HEK293 (cell line): ENCODE data around the gene TECPR2.

Source experiments
- HOXA7 ChIP-seq: sonication (generic); formaldehyde crosslinking; IDR thresholded peaks from 2 replicates; pipeline ENCODE4 v1.8.1; 2022; ENCODE audit warnings: missing genetic modification reagents, borderline replicate concordance
- MZF1 ChIP-seq: fragments of 450-650 bp; formaldehyde crosslinking; IDR thresholded peaks from 2 replicates; pipeline ENCODE4 v1.5.1; 2017; ENCODE audit warnings: missing biosample characterization, missing genetic modification characterization, borderline replicate concordance
- REPIN1 ChIP-seq: fragments of 450-650 bp; formaldehyde crosslinking; IDR thresholded peaks from 2 replicates; pipeline ENCODE4 v1.5.1; 2017; ENCODE audit warnings: missing biosample characterization, missing genetic modification characterization, low read depth
- SETDB1 ChIP-seq: IDR thresholded peaks from one replicate; pipeline ENCODE4 v1.6.1; 2017; ENCODE audit warnings: mild to moderate bottlenecking, low read length, moderate library complexity, mixed read lengths; ENCODE audit not compliant: insufficient read length
- SP3 ChIP-seq: fragments of 450-650 bp; formaldehyde crosslinking; IDR thresholded peaks from 2 replicates; pipeline ENCODE4 v1.5.1; 2016; ENCODE audit warnings: missing biosample characterization, missing genetic modification characterization
- TSHZ1 ChIP-seq: fragments of 450-650 bp; formaldehyde crosslinking; IDR thresholded peaks from 2 replicates; pipeline ENCODE4 v1.5.1; 2016; ENCODE audit warnings: missing biosample characterization, missing genetic modification characterization, borderline replicate concordance
- YY1 ChIP-seq: fragments of 450-650 bp; formaldehyde crosslinking; IDR thresholded peaks from 2 replicates; pipeline ENCODE4 v1.5.1; 2018; ENCODE audit warnings: missing biosample characterization, missing genetic modification characterization
- ZEB2 ChIP-seq: fragments of 450-650 bp; formaldehyde crosslinking; IDR thresholded peaks from 2 replicates; pipeline ENCODE4 v1.5.1; 2016; ENCODE audit warnings: missing biosample characterization, missing genetic modification characterization
- ZNF146 ChIP-seq: fragments of 450-650 bp; formaldehyde crosslinking; IDR thresholded peaks from 2 replicates; pipeline ENCODE4 v1.5.1; 2016; ENCODE audit warnings: missing biosample characterization, missing genetic modification characterization
- ZNF19 ChIP-seq: fragments of 450-650 bp; formaldehyde crosslinking; IDR thresholded peaks from 2 replicates; pipeline ENCODE4; 2016; ENCODE audit warnings: missing biosample characterization, missing genetic modification characterization, low read depth
- ZNF211 ChIP-seq: fragments of 450-650 bp; formaldehyde crosslinking; IDR thresholded peaks from 2 replicates; pipeline ENCODE4 v1.5.1; 2016; ENCODE audit warnings: low read depth, missing biosample characterization, missing genetic modification characterization
- ZNF24 ChIP-seq: fragments of 450-650 bp; formaldehyde crosslinking; IDR thresholded peaks from 2 replicates; pipeline ENCODE4 v1.5.1; 2016; ENCODE audit warnings: missing biosample characterization, missing genetic modification characterization
- ZNF248 ChIP-seq: fragments of 450-650 bp; formaldehyde crosslinking; IDR thresholded peaks from 2 replicates; pipeline ENCODE4 v1.5.1; 2017; ENCODE audit warnings: missing biosample characterization, missing genetic modification characterization
- ZNF292 ChIP-seq: fragments of 450-650 bp; formaldehyde crosslinking; IDR thresholded peaks from 2 replicates; pipeline ENCODE4 v1.5.1; 2016; ENCODE audit warnings: low read depth, missing biosample characterization, missing genetic modification characterization, borderline replicate concordance
- ZNF354C ChIP-seq: fragments of 450-650 bp; formaldehyde crosslinking; IDR thresholded peaks from 2 replicates; pipeline ENCODE4 v1.5.1; 2016; ENCODE audit warnings: missing biosample characterization, missing genetic modification characterization, low read depth, borderline replicate concordance
- ZNF391 ChIP-seq: fragments of 450-650 bp; formaldehyde crosslinking; IDR thresholded peaks from 2 replicates; pipeline ENCODE4 v1.5.1; 2016; ENCODE audit warnings: low read depth, missing biosample characterization, missing genetic modification characterization, borderline replicate concordance
- ZNF404 ChIP-seq: fragments of 450-650 bp; formaldehyde crosslinking; IDR thresholded peaks from 2 replicates; pipeline ENCODE4 v1.5.1; 2017; ENCODE audit warnings: missing biosample characterization, missing genetic modification characterization
- ZNF510 ChIP-seq: fragments of 450-650 bp; formaldehyde crosslinking; IDR thresholded peaks from 2 replicates; pipeline ENCODE4 v1.5.1; 2018; ENCODE audit warnings: mild to moderate bottlenecking, missing genetic modification characterization, missing biosample characterization; ENCODE audit not compliant: insufficient replicate concordance
- ZNF529 ChIP-seq: fragments of 450-650 bp; formaldehyde crosslinking; IDR thresholded peaks from 2 replicates; pipeline ENCODE4 v1.5.1; 2017; ENCODE audit warnings: missing genetic modification characterization, missing biosample characterization; ENCODE audit not compliant: insufficient replicate concordance
- ZNF571 ChIP-seq: fragments of 450-650 bp; formaldehyde crosslinking; IDR thresholded peaks from 2 replicates; pipeline ENCODE4 v1.5.0; 2017; ENCODE audit warnings: missing biosample characterization, missing genetic modification characterization
- ZNF585B ChIP-seq: fragments of 450-650 bp; formaldehyde crosslinking; IDR thresholded peaks from 2 replicates; pipeline ENCODE4 v1.5.1; 2016; ENCODE audit warnings: missing biosample characterization, missing genetic modification characterization
- ZNF654 ChIP-seq: fragments of 450-650 bp; formaldehyde crosslinking; IDR thresholded peaks from 2 replicates; pipeline ENCODE4 v1.5.1; 2016; ENCODE audit warnings: low read depth, missing biosample characterization, missing genetic modification characterization
- ZNF776 ChIP-seq: fragments of 450-650 bp; formaldehyde crosslinking; IDR thresholded peaks from 2 replicates; pipeline ENCODE4 v1.5.0; 2017; ENCODE audit warnings: missing biosample characterization, missing genetic modification characterization, borderline replicate concordance
- ZNF777 ChIP-seq: fragments of 450-650 bp; formaldehyde crosslinking; IDR thresholded peaks from 2 replicates; pipeline ENCODE4 v1.5.1; 2017; ENCODE audit warnings: missing biosample characterization, missing genetic modification characterization, borderline replicate concordance
- ZSCAN4 ChIP-seq: fragments of 450-650 bp; formaldehyde crosslinking; IDR thresholded peaks from 2 replicates; pipeline ENCODE4 v1.5.1; 2017; ENCODE audit warnings: missing biosample characterization, missing genetic modification characterization
- TF ChIP-seq, protein P1 (sequence below): IDR thresholded peaks from 2 replicates; pipeline ENCODE4 v1.6.1; 2011; ENCODE audit warnings: mild to moderate bottlenecking, low read depth, low read length, borderline replicate concordance
- TF ChIP-seq, protein P2 (sequence below): fragments of 450-650 bp; formaldehyde crosslinking; IDR thresholded peaks from 2 replicates; pipeline ENCODE4 v1.5.1; 2017; ENCODE audit warnings: missing biosample characterization, missing genetic modification characterization
- TF ChIP-seq, protein P3 (sequence below): fragments of 450-650 bp; formaldehyde crosslinking; IDR thresholded peaks from 2 replicates; pipeline ENCODE4; 2016; ENCODE audit warnings: missing biosample characterization, missing genetic modification characterization
- TF ChIP-seq, protein P4 (sequence below): fragments of 450-650 bp; formaldehyde crosslinking; IDR thresholded peaks from 2 replicates; pipeline ENCODE4 v1.5.1; 2016; ENCODE audit warnings: missing biosample characterization, missing genetic modification characterization

The TECPR2 gene

DNA sequence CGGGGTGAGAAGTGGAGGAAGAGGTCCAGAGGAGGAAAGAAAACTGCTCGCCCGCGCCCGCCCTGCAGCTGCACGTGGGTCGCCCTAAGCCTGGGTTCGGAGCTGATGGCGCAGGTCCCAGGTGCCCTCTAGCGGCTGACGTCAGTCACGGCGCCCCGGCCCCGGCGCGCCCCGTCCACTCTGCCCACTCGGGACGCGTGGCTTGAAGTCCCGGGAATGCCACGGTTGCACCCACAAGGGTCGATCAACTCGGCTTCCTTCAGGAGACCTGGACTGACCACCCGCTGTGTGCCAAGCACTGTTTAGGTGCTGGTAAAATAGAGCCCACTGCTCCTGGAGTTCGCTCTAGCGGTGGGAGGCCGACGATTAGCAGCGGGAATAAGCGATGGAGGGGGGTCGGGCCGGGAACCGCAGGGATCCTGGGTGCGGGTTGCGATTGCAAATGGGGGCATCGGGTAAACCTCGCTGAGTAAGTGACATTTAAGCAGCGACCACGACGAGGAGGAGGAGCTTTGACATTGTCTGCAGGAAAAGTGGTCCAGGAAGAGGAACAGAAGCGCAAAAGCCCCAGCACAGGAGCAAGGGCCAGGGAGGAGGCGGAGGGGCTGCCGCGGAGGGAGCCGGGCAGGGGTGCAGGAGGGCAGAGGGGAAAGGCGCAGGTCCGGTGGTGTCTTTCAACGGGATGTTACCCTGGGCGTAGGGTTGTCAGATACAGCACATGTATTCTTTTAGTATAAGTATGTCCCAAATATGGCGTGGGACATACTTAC lies 48.3 kb upstream of the TECPR2 start (continued):
- peak; percentile 65; the same call in 1 of the 2 replicates for TF ChIP-seq ZSCAN4 (tag by site-specific recombination)
- no peak for TF ChIP-seq ZNF292 (tag by site-specific recombination)
- TF ChIP-seq ZEB2 (tag by site-specific recombination), result peak; percentile 96
- TF ChIP-seq, protein P1, sequence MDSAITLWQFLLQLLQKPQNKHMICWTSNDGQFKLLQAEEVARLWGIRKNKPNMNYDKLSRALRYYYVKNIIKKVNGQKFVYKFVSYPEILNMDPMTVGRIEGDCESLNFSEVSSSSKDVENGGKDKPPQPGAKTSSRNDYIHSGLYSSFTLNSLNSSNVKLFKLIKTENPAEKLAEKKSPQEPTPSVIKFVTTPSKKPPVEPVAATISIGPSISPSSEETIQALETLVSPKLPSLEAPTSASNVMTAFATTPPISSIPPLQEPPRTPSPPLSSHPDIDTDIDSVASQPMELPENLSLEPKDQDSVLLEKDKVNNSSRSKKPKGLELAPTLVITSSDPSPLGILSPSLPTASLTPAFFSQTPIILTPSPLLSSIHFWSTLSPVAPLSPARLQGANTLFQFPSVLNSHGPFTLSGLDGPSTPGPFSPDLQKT, result no peak
- TF ChIP-seq ZNF19 (tag by site-specific recombination), result no peak
- TF ChIP-seq SP3 (tag by site-specific recombination), result no peak; the same call in 1 of the 2 replicates
- TF ChIP-seq, protein P2, sequence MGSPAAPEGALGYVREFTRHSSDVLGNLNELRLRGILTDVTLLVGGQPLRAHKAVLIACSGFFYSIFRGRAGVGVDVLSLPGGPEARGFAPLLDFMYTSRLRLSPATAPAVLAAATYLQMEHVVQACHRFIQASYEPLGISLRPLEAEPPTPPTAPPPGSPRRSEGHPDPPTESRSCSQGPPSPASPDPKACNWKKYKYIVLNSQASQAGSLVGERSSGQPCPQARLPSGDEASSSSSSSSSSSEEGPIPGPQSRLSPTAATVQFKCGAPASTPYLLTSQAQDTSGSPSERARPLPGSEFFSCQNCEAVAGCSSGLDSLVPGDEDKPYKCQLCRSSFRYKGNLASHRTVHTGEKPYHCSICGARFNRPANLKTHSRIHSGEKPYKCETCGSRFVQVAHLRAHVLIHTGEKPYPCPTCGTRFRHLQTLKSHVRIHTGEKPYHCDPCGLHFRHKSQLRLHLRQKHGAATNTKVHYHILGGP (tag by site-specific recombination), result no peak
- peak; percentile 90 for TF ChIP-seq ZNF654 (tag by site-specific recombination)
- no peak for TF ChIP-seq ZNF404 (tag by site-specific recombination)
- TF ChIP-seq ZNF24, result peak; percentile 67; the same call in 1 of the 2 replicates
- TF ChIP-seq ZNF510, result no peak
- TF ChIP-seq, protein P3, sequence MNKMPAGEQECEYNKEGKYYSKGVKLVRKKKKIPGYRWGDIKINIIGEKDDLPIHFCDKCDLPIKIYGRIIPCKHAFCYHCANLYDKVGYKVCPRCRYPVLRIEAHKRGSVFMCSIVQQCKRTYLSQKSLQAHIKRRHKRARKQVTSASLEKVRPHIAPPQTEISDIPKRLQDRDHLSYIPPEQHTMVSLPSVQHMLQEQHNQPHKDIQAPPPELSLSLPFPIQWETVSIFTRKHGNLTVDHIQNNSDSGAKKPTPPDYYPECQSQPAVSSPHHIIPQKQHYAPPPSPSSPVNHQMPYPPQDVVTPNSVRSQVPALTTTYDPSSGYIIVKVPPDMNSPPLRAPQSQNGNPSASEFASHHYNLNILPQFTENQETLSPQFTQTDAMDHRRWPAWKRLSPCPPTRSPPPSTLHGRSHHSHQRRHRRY (tag by site-specific recombination), result no peak
- peak; percentile 62; the same call in 1 of the 2 replicates for TF ChIP-seq TSHZ1 (tag by site-specific recombination)
- TF ChIP-seq ZNF585B (tag by site-specific recombination), result no peak
- TF ChIP-seq ZNF777 (tag by site-specific recombination), result peak; percentile 88; the same call in 1 of the 2 replicates
- TF ChIP-seq ZNF354C (tag by site-specific recombination), result no peak
- no peak for TF ChIP-seq REPIN1
- no peak for TF ChIP-seq SETDB1
- no peak for TF ChIP-seq ZNF571 (tag by site-specific recombination)
- TF ChIP-seq ZNF146, result no peak
- no peak for TF ChIP-seq ZNF529 (tag by site-specific recombination)
- peak; percentile 55; the same call in 1 of the 2 replicates for TF ChIP-seq YY1 (tag by site-specific recombination)
- TF ChIP-seq, protein P4, sequence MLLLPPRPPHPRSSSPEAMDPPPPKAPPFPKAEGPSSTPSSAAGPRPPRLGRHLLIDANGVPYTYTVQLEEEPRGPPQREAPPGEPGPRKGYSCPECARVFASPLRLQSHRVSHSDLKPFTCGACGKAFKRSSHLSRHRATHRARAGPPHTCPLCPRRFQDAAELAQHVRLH (tag by site-specific recombination), result 0 out of 2 replicates have a peak, but pooled peaks have one; percentile 62
- TF ChIP-seq ZNF776 (tag by site-specific recombination), result no peak
- TF ChIP-seq MZF1 (tag by site-specific recombination), result no peak
- no peak for TF ChIP-seq HOXA7
- no peak for TF ChIP-seq ZNF211
- peak; percentile 79; the same call in 1 of the 2 replicates for TF ChIP-seq ZNF391 (tag by site-specific recombination)
- no peak for TF ChIP-seq ZNF248 (tag by site-specific recombination)
